ENCODE measurements around the gene GFOD1.
"Not testable (repeated sequence)": the region's sequence is repeated elsewhere in the genome, so short reads cannot be mapped to it uniquely, and the experiment has no call there.

GFOD1 gene

GRCh38 chr6:13348334-13349113 lies 138.9 kb downstream of the GFOD1 start:
- no peak for DNase-seq

GRCh38 chr6:13346245-13346644 lies 141.2 kb downstream of the GFOD1 start:
- no peak for DNase-seq

GRCh38 chr6:13342414-13343019 lies 144.9 kb downstream of the GFOD1 start:
- no peak for DNase-seq

DNA sequence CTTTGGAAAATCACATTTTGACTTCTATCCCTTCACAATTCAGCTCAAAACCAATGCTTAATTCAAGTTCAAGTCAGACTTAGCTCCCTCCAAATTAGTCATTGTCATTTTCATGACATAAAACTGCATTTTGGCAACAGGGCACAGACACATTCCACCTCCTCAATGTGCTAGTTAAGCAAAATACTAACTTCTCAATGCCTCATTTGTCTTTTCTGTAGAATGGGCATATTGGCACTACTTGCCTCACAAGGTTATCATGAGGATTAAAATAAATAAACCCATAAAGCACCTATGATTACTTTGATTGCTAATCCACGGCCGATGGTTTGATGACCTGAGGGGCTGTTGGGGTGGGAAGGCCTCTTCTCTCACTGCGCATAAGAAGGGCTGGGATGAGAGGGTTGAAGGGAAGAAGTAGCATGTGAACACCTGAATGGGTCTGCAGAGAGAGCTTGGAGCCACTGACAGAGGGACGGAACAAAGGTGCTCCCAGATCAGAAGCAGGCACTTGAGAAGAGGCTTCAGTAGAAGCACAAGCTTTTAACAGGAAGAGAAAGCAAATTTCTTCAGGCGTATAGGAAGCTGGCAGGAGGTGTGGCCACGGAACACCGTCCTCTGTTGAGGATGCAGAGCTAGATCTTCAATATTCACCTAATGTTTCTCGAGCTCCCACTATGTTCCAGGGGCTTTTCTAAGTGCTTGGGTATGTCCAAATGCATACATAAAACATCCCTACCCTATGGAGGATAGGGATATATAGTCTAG lies 147.4 kb downstream of the GFOD1 start:
- DNase-seq, result no peak

GRCh38 chr6:13338038-13338437 lies 149.4 kb downstream of the GFOD1 start:
- no peak for DNase-seq

- DNase-seq, result peak; percentile 23
Measured at GRCh38 chr6:13336553-13336952, 150.8 kb downstream of the GFOD1 start.

GRCh38 chr6:13334953-13335352 lies 152.4 kb downstream of the GFOD1 start:
- DNase-seq, result no peak

GRCh38 chr6:13332349-13332706 lies 155.1 kb downstream of the GFOD1 start:
- DNase-seq, result no peak

DNA sequence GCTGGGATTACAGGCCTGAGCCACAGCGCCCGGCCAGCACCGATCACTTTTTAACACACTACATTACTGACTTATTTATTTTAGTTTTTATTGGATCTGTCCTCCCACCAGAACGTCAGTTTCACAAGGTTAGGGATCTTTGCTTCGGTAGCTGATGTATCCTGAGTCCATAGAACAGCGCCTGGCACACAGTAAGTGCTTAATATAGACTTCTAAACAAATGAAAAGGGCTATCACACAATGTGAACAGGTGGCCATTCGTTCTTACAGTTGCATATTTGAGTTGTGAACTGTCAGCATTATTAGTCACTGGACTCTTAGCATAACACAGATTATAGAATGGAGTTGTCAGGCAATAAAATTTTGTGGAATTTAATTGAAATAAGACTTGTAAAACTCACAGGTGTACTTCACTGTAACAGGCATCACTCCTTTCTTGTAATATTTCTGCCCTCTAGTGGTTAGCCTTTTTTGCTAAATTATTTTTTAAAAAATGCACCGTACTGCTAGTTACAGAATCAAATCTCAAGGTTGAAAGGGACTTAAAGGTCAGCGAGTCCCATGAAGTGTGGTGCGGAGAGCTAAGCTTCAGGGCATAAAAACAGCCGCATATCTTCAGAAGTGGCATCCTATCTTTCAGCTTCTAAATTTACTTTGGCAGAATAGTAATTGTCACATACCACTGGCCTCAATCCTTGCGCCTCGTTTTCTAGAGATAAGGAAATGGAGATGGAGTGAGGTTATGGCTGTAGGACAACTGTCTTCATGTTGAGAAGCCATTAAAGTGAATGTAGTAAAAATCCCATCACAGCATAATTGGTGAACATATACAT lies 155.7 kb downstream of the GFOD1 start:
- no peak for DNase-seq

- no peak for DNase-seq
Measured at GRCh38 chr6:13328875-13329183, 158.6 kb downstream of the GFOD1 start.

DNA sequence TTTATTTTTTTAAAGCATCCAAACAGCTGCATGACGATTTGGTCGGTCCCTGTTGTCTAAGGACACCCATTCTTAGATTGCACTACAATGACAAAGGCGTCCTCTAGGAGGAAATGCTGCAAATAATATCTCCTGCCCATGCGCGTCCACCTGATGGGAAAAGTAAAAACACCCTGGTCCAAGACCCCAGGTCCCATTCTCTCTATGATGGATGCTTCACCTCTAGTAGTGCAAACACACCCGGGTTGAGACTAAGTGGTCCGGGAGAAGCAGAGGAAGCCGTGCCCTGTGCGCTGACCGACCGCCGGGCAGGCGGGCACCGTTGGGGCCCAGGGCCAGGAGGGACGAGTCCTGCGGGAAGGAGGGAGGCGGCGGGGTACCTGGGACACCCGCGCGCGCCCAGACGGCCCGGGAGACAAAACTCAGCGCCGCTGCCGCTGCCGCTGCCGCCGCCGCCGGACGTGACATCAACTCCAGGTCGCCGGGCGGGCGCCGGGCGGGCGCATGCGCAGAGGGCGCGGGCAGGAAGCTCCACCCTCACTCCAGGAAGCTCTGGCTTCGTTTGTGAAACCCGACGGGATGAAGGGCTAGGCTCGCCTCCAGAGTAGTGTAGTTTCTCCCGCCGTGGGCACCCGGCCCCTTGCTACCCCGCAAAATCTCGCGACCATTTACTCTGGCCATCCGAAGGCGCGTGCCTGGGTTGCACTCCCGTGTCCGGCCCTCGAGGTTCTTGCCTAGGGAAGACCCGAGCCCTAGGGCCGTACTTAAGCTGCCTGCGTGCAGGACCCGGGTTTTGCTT lies 159.1 kb downstream of the GFOD1 start, which contains the start of gene TBC1D7:
TBC1D7 (minus strand) TSS at position 462 of the 799 bp plus-strand sequence. CDS start 1,639 bp downstream, outside the sequence.
- DNase-seq, result peak; percentile 64

DNA sequence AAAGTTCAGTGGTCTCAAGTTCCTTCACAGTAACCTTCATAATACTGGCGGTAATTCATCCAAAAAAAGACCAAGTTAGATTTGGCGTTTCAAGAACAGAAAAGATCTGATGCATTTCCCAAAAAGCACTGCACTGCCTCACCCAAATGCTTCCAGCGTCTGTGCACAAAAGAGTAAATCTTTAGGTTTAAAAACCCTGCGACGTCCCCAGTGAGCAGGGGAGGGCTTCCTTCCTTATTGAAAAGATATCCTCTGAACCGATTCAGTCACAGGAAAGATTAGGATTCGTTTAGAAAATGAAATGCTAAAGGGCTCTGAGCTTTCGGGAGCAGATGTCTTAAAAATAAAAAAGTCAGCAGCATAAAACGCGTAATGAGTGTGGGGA lies 159.7 kb downstream of the GFOD1 start:
- DNase-seq, result no peak

DNA sequence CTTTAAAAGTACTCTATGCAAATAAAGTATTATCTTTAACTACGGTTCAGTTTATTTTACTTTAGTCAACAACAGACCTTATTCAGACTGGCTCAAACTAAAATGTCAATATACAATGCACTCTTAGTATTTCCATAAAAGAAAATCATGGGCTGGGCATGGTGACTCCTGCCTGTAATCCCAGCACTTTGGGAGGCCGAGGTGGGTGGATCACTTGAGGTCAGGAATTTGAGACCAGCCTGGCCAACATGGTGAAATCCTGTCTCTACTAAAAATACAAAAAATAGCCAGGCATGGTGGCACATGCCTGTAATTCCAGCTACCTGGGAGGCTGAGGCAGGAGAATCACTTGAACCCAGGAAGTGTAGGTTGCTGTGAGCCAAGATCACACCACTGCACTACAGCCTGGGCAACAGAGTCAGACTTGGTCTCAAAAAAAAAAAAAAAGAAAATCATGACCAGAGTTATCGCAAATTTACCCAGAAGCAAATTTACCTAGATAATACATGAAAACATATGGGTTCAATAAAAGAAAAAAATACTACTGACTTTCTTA lies 161.3 kb downstream of the GFOD1 start:
- not testable (repeated sequence) for DNase-seq

DNA sequence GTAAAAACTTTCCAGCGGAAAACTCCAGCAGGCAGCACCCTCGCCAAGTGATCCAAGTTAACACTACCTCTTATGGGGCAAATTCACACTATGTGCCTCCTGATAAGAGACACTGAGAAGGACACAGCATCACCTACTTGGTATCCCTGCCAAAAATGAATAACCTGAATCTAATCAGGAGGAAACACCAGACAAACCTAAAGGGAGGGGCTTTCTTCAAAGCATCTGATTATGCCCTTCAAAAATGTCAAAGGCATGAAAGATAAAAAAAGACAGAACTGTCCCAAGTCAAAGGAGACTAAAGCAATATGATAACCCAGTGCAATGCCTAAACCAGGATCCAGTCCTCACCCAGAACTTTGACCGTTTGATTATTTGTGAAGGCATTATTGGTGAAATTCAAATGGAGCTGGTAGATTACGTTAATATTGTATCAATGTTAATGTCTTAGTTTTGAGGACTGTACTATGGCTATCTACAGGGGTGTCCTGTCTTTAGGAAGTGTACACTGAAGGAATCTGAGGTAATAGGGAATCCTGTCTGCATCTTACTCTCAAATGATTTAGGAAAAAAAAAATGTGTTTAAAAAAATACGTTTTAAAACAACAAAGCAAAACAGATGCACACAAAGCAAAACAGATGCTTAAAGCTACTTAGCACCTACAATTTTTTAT lies 167.4 kb downstream of the GFOD1 start:
- DNase-seq, result no peak

GRCh38 chr6:13318821-13319220 lies 168.6 kb downstream of the GFOD1 start:
- DNase-seq, result no peak

- DNase-seq, result no peak
Measured at GRCh38 chr6:13315896-13316295, 171.5 kb downstream of the GFOD1 start.

GRCh38 chr6:13314806-13315205 lies 172.6 kb downstream of the GFOD1 start:
- DNase-seq, result no peak

- DNase-seq, result no peak
Measured at GRCh38 chr6:13311155-13311554, 176.2 kb downstream of the GFOD1 start.

DNA sequence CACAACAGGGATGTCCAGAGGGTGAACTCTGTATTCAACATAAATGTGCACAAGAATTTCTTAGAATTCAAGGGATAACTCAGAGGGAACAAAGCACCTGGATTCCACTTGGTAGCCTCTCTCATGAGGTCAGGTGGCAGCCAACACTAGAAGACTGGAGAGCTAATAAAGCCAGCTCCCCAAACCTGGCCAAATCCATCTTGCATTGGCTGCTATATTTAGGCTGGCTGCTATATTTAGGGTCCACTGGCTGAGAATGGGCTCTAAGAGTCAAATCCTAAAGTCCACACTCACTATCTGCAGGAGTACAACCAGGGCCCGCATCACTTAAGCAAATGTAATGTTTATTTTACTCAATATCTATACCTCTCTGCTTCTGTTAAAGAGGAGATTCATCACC lies 179.1 kb downstream of the GFOD1 start:
- DNase-seq, result no peak
